ENCODE results near the gene IPO11. TPM values are rescaled to one million over a fixed set of nuclear protein-coding genes. Genes with fewer than 3 reads are reported as not detected.

The IPO11 gene
- total and polyA plus RNA-seq, 2 of the 4 experiments (the other 2 are of a cell fraction) = 12.6 to 40.0 TPM

GRCh38 chr5:62650197-62650596 lies 237.6 kb downstream of the IPO11 start:
- Histone ChIP-seq H2BK20ac (ENCODE audit: low read depth, low read length) (no peak overlapping the region), H3K9me1 (ENCODE audit: insufficient read depth, low read length) (no peaks in the 10 kb centered on the region; the same call in 1 of the 2 replicates), H2AK5ac (ENCODE audit: low read depth, low read length) (no peak overlapping the region), H2BK5ac (ENCODE audit: low read depth, low read length, poor library complexity, severe bottlenecking) (no peak overlapping the region), H3K4me1 (ENCODE audit: control insufficient read depth, insufficient read depth, low read length) (no peaks in the 10 kb centered on the region), H4K20me1 (ENCODE audit: insufficient read depth, low read length) (no peaks in the 10 kb centered on the region), H2AK9ac (replicated peaks; ENCODE audit: low read depth, low read length, poor library complexity) (no peak overlapping the region), H3K27ac (ENCODE audit: insufficient read depth, low read length) (no peak overlapping the region), H2BK15ac (ENCODE audit: low read depth, low read length) (no peak overlapping the region), H3K23ac (ENCODE audit: low read depth, low read length) (no peak overlapping the region), H3K4me2 (ENCODE audit: low read depth, low read length) (no peak overlapping the region), H3K4ac (ENCODE audit: low read depth, low read length) (no peak overlapping the region), H3K79me1 (ENCODE audit: low read depth in 1 of 2, low read length in 2 of 2) (no peaks in the 10 kb centered on the region), H3K9ac (ENCODE audit: low read depth, low read length) (no peak overlapping the region), H3K4me3 (ENCODE audit: insufficient read depth, low read depth, low read length) (no peak overlapping the region), H3K27me3 (ENCODE audit: control insufficient read depth, insufficient read depth, low read length) (no peaks in the 10 kb centered on the region), H3K36me3 (ENCODE audit: control insufficient read depth, insufficient read depth, low read length) (no peaks in the 10 kb centered on the region), H3K9me3 (ENCODE audit: control insufficient read depth, insufficient read depth, low read length) (no peaks in the 10 kb centered on the region), H3K56ac (ENCODE audit: extremely low read depth, insufficient read depth, low read length) (no peak overlapping the region), H4K91ac (ENCODE audit: insufficient read depth, low read depth, low read length) (no peak overlapping the region), H4K5ac (ENCODE audit: low read depth, low read length) (no peak overlapping the region), H4K8ac (ENCODE audit: low read depth in 2 of 2, low read length in 2 of 2) (no peak overlapping the region), H2AFZ (replicated peaks; ENCODE audit: low read length, poor library complexity) (no peak overlapping the region), H3K18ac (ENCODE audit: low read depth, low read length) (no peak overlapping the region), H3K14ac (replicated peaks; ENCODE audit: low read depth, low read length) (no peak overlapping the region), H2BK120ac (ENCODE audit: low read depth, low read length) (no peak overlapping the region)
- TF ChIP-seq RFX5 (IDR thresholded peaks at IDR 0.05; ENCODE audit: low read depth, low read length) (no peak), CEBPB (IDR thresholded peaks at IDR 0.05; ENCODE audit: low read depth, low read length) (no peak)
- POLR2A ChIA-PET (ENCODE audit: unreplicated experiment) = no interaction called here
- dilution Hi-C loops (cut with HindIII; ENCODE audit: low sequenced_read_pairs, unreplicated experiment) = no loop called here
- CTCF ChIA-PET = no interaction called here
- in situ Hi-C loops (cut with MboI; ENCODE audit: low sequenced_read_pairs) = no loop called here
- WGBS, 2 experiments (ENCODE audit: extremely low coverage in 2 of 2, insufficient read length in 1 of 2) = no CpG with 5 or more reads among the region's 5 CpGs
- ATAC-seq (ENCODE audit: low read depth) (peak; percentile 57; the same call in 1 of the 2 replicates), DNase-seq (peak; percentile 4)
- intact Hi-C loops (cut with micrococcal nuclease) = no loop called here
- no TSS peak for BruUV-seq (replicated peaks)

Data from IMR-90 (cell line).